ENCODE results near the gene GHITM.

GRCh38 chr10:84200537-84201243 lies 61.4 kb downstream of the GHITM start:
- TF ChIP-seq POLR2A (IDR thresholded peaks at IDR 0.05) = no peak
- TF ChIP-seq, protein P1, sequence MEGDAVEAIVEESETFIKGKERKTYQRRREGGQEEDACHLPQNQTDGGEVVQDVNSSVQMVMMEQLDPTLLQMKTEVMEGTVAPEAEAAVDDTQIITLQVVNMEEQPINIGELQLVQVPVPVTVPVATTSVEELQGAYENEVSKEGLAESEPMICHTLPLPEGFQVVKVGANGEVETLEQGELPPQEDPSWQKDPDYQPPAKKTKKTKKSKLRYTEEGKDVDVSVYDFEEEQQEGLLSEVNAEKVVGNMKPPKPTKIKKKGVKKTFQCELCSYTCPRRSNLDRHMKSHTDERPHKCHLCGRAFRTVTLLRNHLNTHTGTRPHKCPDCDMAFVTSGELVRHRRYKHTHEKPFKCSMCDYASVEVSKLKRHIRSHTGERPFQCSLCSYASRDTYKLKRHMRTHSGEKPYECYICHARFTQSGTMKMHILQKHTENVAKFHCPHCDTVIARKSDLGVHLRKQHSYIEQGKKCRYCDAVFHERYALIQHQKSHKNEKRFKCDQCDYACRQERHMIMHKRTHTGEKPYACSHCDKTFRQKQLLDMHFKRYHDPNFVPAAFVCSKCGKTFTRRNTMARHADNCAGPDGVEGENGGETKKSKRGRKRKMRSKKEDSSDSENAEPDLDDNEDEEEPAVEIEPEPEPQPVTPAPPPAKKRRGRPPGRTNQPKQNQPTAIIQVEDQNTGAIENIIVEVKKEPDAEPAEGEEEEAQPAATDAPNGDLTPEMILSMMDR (IDR thresholded peaks at IDR 0.05) = no peak

Data from upper lobe of left lung (tissue), 4 donors.